ENCODE results near the gene NUMB.

DNA sequence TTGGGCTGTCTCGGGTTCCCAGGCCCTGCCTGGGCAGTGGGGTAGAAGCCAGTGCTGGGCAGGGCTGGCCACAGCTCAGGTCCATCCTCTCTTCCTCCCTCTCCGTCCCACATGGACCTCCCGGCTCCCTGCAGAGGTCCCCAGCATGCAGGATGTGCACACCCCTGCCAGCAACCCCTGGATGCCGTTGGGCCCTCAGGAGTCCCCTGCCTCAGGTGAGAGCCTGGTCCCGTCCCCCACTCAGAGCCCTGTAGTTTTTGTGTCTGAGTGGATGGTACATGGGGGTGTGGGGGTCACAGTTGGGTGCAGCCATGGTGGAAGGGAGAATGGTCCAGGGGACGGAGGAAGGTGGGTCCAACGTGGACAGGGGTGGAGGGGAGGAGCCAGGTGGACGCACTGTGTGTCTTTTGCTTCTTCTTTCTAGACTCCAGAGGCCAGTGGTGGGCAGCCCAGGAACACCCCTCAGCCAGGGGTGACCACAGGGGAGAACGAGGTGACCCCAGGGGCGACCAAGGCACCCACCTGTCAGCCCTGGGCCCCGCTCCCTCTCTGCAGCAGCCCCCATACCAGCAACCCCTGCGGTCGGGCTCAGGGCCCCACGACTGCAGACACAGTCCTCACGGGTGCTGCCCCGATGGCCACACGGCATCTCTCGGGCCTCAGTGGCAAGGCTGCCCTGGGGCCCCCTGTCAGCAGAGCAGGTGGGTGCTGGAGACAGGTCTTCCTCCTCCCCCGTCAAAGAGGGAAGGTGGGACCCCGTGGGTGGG is 199.3 kb downstream of the NUMB start:
- TF ChIP-seq, protein P1, sequence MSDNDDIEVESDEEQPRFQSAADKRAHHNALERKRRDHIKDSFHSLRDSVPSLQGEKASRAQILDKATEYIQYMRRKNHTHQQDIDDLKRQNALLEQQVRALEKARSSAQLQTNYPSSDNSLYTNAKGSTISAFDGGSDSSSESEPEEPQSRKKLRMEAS (CRISPR knock-in tag; IDR thresholded peaks at IDR 0.05): no peak
- TF ChIP-seq CTCF (IDR thresholded peaks at IDR 0.05) (no peak), FOXJ3 (CRISPR knock-in tag; IDR thresholded peaks at IDR 0.05; ENCODE audit: borderline replicate concordance) (no peak)

Data from WTC11 (cell line).